Esophagus muscularis mucosa (tissue), 4 donors: ENCODE measurements around the gene BRSK1. TPM values are rescaled to one million over a fixed set of nuclear protein-coding genes. Genes with fewer than 3 reads are reported as not detected.

Experiments used
- DNase-seq: peaks from one replicate; pipeline ENCODE4 v3.0.0-alpha.2; 2017; ENCODE audit errors: extremely low spot score
- H3K27ac ChIP-seq, 4 donors: fragments of 200-600 bp; sonication (generic); replicated peaks in 1 of 4; 1 replicate in 3 of 4; 2 replicates in 1 of 4; pipeline ENCODE4 v1.5.1; 2016 to 2019; ENCODE audit warnings: mild to moderate bottlenecking in 1 of 4
- H3K27me3 ChIP-seq, 4 donors: fragments of 200-600 bp; sonication (generic); one replicate each; pipeline versions ENCODE4 v1.5.1 to v1.6.0; 2016 to 2019
- H3K36me3 ChIP-seq, 4 donors: fragments of 200-600 bp; sonication (generic); one replicate each; pipeline ENCODE4 v1.5.1; 2016 to 2019
- H3K4me1 ChIP-seq, 4 donors: fragments of 200-600 bp; sonication (generic); one replicate each; pipeline ENCODE4 v1.5.1; 2016 to 2019
- H3K4me3 ChIP-seq, 4 donors: fragments of 200-600 bp; sonication (generic); 1 replicate in 2 of 4; 2 replicates in 2 of 4; pipeline ENCODE4 v1.5.1; 2016 to 2019; ENCODE audit warnings: mild to moderate bottlenecking in 4 of 4, moderate library complexity in 1 of 4
- H3K9me3 ChIP-seq, 4 donors: fragments of 200-600 bp; sonication (generic); 1 replicate in 3 of 4; 2 replicates in 1 of 4; pipeline ENCODE4 v1.5.1; 2016 to 2019
- EP300 ChIP-seq: sonication (generic); formaldehyde crosslinking; IDR thresholded peaks from one replicate; pipeline ENCODE4 v1.6.1; 2017; ENCODE audit warnings: antibody characterized with exemption
- POLR2A ChIP-seq: fragments of 450-650 bp; IDR thresholded peaks from one replicate; pipeline ENCODE4 v1.6.1; 2017; ENCODE audit warnings: antibody characterized with exemption, moderate library complexity, mild to moderate bottlenecking, low read depth
- POLR2AphosphoS5 ChIP-seq, 2 donors: sonication (generic); formaldehyde crosslinking; IDR thresholded peaks; one replicate each; pipeline ENCODE4 v1.6.1; 2017; ENCODE audit warnings: antibody characterized with exemption in 2 of 2
- WGBS: methylation state at CpG from one replicate; pipeline ENCODE4 v1.1.5; 2018; 5-methylcytosine and 5-hydroxymethylcytosine counted together
- intact Hi-C: fragments of 100-400 bp; cut with DNase I; formaldehyde crosslinking; loops from one replicate; pipeline ENCODE4 v1.15.1; 2023
- total RNA-seq, 4 donors: library from RNA; depleted of rRNA; stranded (reverse); fragments of >200 nt; gene quantifications; one replicate each; pipeline versions ENCODE4 v1.1.0 to v1.2.1, GENCODE V29; 2016
- TF ChIP-seq, protein P1 (sequence below), 3 experiments: fragments of 200-600 bp in 2 of 3; fragments of 450-650 bp in 1 of 3; sonication (generic) in 2 of 3; IDR thresholded peaks; one replicate each; pipeline ENCODE4 v1.5.1; 2017 to 2019; ENCODE audit warnings: antibody characterized with exemption in 3 of 3, mild to moderate bottlenecking in 2 of 3, moderate library complexity in 1 of 3

BRSK1 gene
- total RNA-seq, 4 donors from 2014 or later: 3.3 to 16.9 (median 6.7) TPM

DNA sequence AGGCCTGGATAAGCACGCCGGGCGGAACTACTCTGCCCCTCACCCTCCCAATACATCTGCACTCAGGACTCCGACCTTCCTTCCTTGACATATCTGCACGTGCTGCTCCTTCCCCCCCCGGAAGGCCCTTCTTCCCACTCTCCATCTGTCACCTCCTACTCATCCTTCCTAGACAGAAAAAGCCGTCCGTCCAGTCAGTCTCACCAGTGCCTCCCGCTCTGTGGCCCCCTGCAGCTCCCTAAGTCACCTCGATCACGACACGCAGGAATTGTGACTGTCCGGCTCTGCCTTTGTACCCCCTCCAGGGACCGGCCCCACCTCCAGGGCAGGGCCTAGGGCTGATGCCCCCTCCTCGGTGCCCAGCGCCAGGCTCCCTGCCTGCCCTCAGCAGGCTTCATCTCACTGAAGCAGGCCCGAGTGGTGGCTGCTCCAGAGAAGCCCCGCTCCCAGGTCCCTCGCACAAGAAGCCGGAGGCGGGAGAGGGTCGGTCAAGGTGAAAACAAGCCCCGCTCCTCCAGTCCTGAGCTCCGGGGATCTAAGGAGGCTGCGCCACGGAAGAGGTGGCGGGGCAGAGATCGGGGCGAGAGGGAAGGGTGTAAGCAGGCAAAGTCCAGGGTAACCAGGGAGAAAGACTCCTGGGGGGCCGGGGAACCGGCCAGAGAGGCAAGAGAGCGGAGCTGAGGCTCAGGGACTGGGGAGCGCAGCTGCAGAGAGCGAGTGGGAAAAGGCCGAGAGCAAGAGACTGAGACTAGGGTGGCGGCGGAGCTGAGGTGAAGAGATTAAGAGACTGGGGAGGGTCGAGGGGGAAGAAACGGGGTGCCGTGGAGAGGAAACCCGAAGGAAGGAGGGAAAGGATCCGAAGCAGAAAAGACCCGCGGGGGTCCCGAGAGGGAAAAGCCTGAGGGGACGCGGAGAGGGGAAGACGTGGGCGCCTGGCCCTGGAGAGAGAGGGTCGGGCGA is 26.1 kb upstream of the BRSK1 start:
- H3K4me1 ChIP-seq: peaks cover 49 to 65% (median 64%) of the 10 kb centered on the region in 4 donors
- no peaks in the 10 kb centered on the region for H3K27me3 ChIP-seq
- DNase-seq: no peak
- peak overlapping the region; percentile 89 to 97 (median 92) for H3K27ac ChIP-seq
- peak overlapping the region; percentile 94 to 99 (median 98) for H3K4me3 ChIP-seq
- TF ChIP-seq POLR2A: no peak
- no peak for TF ChIP-seq POLR2AphosphoS5 (IDR thresholded peaks at IDR 0.05)
- no peak for TF ChIP-seq EP300
- TF ChIP-seq, protein P1, sequence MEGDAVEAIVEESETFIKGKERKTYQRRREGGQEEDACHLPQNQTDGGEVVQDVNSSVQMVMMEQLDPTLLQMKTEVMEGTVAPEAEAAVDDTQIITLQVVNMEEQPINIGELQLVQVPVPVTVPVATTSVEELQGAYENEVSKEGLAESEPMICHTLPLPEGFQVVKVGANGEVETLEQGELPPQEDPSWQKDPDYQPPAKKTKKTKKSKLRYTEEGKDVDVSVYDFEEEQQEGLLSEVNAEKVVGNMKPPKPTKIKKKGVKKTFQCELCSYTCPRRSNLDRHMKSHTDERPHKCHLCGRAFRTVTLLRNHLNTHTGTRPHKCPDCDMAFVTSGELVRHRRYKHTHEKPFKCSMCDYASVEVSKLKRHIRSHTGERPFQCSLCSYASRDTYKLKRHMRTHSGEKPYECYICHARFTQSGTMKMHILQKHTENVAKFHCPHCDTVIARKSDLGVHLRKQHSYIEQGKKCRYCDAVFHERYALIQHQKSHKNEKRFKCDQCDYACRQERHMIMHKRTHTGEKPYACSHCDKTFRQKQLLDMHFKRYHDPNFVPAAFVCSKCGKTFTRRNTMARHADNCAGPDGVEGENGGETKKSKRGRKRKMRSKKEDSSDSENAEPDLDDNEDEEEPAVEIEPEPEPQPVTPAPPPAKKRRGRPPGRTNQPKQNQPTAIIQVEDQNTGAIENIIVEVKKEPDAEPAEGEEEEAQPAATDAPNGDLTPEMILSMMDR (IDR thresholded peaks at IDR 0.05): no peak
- intact Hi-C loops: loop anchor here (5.0 kb wide), 1 partner anchor 40 kb away; no protein-coding TSS in a partner anchor
- 5% methylated on average over 46 of the region's 51 CpGs for WGBS
- no peaks in the 10 kb centered on the region for H3K9me3 ChIP-seq
- peaks cover 0 to 11% (median 7%) of the 10 kb centered on the region in 4 donors for H3K36me3 ChIP-seq

DNA sequence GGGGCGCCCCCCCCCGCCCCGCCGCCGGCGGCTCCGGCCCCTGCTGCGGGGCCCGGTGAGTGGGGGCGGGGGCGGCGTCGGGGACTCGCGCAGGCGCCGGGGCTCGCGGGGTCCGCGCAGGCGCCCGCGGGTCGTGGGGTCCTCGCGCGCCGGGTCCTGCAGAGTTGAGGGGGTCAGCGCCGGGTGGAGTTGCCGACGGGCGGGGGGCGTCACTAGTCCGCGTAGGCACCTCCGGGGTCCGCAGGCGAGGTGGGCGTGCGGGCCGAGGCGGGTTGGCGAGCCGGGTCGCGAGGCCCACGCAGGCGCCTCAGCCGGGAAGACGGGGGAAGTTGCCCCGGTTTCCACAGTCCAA is 25.3 kb upstream of the BRSK1 start:
- 0% methylated on average over 7 of the region's 53 CpGs for WGBS
- intact Hi-C loops: loop anchor here (5.0 kb wide), 1 partner anchor 41 kb away; no protein-coding TSS in a partner anchor
- H3K4me1 ChIP-seq: peaks cover 44 to 57% (median 57%) of the 10 kb centered on the region in 4 donors
- TF ChIP-seq, protein P1 (IDR thresholded peaks at IDR 0.05): no peak
- TF ChIP-seq EP300: no peak
- no peak for TF ChIP-seq POLR2AphosphoS5 (IDR thresholded peaks at IDR 0.05)
- no peak for TF ChIP-seq POLR2A
- no peaks in the 10 kb centered on the region for H3K9me3 ChIP-seq
- H3K27ac ChIP-seq: peak overlapping the region; percentile 89 to 97 (median 92)
- peak overlapping the region; percentile 94 to 99 (median 98) for H3K4me3 ChIP-seq
- no peak for DNase-seq
- H3K27me3 ChIP-seq: no peaks in the 10 kb centered on the region
- peaks cover 0 to 11% (median 7%) of the 10 kb centered on the region in 4 donors for H3K36me3 ChIP-seq

DNA sequence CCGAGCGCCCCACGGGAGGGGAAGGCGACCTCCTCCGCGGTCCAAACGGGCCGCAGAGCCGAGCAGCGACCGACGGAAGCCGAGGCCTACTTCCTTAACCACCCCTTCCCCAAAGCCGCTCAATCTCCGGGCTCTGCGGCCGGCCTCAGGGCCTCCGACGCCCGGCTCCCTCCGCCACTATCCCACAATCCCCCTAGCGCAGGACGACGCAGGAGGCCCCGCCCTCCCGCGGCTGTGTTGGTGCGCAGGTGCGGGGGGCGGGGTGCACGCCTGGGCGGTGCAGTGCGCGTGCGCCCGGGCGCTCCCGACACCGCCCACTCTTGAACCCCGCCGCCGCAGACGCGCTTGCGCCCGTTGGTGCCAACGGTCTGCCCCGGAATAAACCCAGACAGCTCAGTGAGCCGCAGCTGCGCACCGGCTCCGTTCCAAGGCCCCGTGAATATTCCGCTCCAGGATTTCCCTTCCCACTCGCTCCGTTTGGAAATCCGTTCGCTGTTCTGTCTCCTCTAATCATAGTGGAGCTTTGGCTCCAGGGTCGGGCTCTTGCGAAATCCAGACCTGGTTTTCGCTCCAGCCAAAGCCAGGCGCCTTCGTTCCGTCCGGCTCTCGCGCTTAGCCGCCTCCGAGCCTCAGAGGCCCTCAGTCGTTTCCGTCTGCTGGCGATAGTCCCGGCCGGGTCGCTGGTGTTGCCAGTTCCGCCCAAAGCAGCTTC is 24.8 kb upstream of the BRSK1 start, which contains the start of gene PPP6R1:
Gene PPP6R1, minus strand, starts transcription at position 190 of the 712 bp plus-strand sequence. CDS start 11,914 bp downstream, outside the sequence.
- peaks cover 0 to 13% (median 7%) of the 10 kb centered on the region in 4 donors for H3K36me3 ChIP-seq
- peak; percentile 99 for DNase-seq
- H3K27me3 ChIP-seq: no peaks in the 10 kb centered on the region
- H3K9me3 ChIP-seq: no peaks in the 10 kb centered on the region
- H3K4me1 ChIP-seq: peaks cover 44 to 52% (median 51%) of the 10 kb centered on the region in 4 donors
- TF ChIP-seq, protein P1 (IDR thresholded peaks at IDR 0.05): peak in 1 of 3 experiments; percentile 35
- TF ChIP-seq EP300 (no peak), POLR2A (peak; percentile 83), POLR2AphosphoS5 (IDR thresholded peaks at IDR 0.05) (peak; percentile 93 to 94)
- peak within 1 kb of the TSS; percentile 94 to 99 (median 98) for H3K4me3 ChIP-seq
- H3K27ac ChIP-seq: peak within 1 kb of the TSS; percentile 89 to 97 (median 92)
- intact Hi-C loops: loop anchor here (5.0 kb wide), 1 partner anchor 42 kb away; no protein-coding TSS in a partner anchor
- 0% methylated on average over 34 of the region's 76 CpGs for WGBS

DNA sequence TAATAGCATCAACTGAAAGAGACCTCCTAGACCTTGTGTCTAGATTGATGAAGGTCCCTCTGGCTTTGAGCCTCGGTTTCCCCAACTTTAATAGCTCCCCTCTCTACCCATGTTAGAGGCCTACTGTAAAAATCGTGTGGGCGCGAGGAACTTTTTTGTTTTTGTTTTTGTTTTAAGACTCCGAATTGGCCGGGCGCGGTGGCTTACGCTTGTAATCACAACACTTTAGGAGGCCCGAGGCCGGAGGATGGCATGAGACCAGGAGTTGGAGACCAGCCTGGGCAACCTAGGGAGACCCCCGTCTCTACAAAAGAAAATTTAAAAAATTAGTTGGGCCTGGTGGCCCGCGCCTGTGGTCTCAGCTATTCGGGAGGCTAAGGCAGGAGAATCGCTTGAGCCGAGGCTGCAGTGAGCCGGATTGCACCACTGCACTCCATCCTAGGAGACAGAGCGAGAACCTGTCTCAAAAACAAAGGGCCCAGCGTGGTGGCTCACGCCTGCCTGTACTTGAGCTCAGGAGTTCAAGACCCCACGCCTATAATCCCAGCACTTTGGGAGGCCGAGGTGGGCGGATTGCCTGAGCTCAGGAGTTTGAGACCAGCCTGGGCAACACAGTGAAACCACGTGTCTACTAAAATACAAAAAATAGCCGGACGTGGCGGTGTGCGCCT is 24.1 kb upstream of the BRSK1 start:
- Histone ChIP-seq H3K36me3 (peaks cover 0 to 15% (median 9%) of the 10 kb centered on the region in 4 donors), H3K9me3 (no peaks in the 10 kb centered on the region), H3K4me1 (peaks cover 39 to 45% (median 45%) of the 10 kb centered on the region in 4 donors), H3K27ac (peak overlapping the region; percentile 89 to 97 (median 92)), H3K4me3 (peak overlapping the region; percentile 94 to 99 (median 98)), H3K27me3 (no peaks in the 10 kb centered on the region)
- DNase-seq: no peak
- WGBS: 45% methylated on average over 29 of the region's 29 CpGs
- TF ChIP-seq EP300 (no peak), POLR2A (no peak), POLR2AphosphoS5 (IDR thresholded peaks at IDR 0.05) (no peak)
- TF ChIP-seq, protein P1 (IDR thresholded peaks at IDR 0.05): no peak
- intact Hi-C loops: loop anchor here (5.0 kb wide), 1 partner anchor 42 kb away; no protein-coding TSS in a partner anchor
